Measurements from ENCODE around the gene CHTOP.

DNA sequence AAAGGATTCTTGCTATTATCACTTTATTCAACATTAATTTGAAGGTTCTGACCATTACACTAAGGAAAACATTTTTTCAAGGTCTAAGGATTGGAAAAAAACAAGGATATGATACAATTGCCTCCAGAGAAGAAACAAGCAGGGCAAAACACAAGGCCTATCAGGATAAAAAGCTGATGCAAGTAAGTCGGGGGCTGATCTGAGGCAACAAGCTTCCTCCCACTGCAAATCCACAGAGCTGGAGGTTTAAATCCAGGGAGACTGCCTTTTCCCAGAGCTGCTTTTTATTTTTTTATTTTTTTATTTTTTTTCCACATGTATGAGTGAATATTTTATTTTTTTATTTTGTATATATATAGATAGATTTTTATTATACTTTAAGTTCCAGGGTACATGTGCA, 48.9 kb upstream of the CHTOP start:
- no peak for TF ChIP-seq GATA2 (IDR thresholded peaks at IDR 0.05; ENCODE audit: low read depth, low read length)
- no peak for TF ChIP-seq GATA3 (IDR thresholded peaks at IDR 0.05; ENCODE audit: low read depth, low read length)
